NCI-H187 treated with DMSO at 0.1 percent for 48 hours (cell line): ENCODE results near the gene FKBP4.

Source experiments
- DNase-seq: peaks from one replicate; lab custom pipeline; 2025; lab: John Stamatoyannopoulos, UW

The FKBP4 gene

DNA sequence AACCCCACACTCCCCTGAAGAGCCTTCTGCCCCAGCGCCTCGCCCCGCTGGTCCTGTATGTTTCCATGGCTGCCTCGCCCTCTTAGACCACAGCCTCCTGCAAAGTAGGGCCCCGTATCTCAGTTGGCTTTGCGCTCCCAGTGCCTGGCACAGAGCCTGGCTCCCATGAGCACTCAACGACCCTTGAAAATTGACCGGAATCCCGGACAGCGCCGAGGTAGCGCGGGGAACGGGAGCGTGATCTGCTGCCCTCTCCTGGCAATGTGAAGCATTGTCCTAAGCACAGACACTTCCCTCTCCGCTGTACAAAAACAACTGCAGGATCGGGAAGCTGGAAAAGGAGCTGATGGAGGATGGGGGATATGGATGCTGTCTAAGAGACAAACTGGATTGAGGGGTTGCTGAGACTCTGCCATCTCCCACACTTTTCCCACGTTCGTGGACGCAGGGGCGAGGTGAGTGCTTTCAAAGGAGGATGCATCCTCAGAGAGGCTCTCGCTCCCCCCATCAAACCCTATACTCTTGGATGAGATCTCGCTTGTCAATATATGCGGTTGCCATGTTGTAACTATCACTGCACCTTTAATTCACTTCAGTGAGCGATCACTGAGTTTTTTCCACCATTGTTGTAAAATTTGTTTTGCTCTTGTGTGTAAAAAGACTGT, 10.7 kb upstream of the FKBP4 start:
- no peak for DNase-seq

DNA sequence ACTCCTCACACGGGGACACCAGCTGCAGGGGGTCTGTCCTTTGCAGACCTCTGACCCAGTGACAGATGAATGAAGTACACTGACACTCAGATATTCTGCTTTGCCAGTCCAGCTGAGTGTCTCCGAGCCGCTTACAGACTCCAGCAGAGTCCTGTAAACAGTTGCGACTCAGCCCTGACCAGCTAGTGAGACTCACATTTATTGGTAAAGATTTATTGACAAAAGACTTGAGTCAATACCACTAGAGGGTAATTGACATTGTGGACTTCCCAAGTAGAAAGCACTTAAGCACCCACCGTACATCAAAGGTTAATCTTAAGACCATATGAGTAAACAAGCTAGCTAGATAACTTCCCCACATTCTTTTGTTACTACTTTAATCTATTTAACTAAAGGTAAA, 9.8 kb upstream of the FKBP4 start:
- DNase-seq, result no peak

DNA sequence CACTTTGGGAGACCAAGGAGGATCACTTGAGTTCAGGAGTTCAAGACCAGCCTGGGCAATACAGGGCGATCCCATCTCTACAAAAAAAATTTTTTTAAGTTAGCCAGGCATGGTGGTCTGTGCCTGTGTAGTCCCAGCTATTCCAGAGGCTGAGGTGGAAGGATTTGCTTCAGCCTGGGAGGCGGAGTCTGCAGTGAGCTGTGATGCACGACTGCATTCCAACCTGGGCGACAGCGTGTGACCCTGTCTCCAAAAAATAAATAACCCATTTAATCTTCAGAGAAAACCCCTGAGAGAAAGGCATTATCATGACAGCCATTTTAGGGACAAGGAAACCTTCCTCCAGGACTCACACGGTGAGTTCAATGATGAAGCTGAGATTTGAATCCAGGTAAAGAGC, 3.7 kb upstream of the FKBP4 start:
- DNase-seq, result no peak

DNA sequence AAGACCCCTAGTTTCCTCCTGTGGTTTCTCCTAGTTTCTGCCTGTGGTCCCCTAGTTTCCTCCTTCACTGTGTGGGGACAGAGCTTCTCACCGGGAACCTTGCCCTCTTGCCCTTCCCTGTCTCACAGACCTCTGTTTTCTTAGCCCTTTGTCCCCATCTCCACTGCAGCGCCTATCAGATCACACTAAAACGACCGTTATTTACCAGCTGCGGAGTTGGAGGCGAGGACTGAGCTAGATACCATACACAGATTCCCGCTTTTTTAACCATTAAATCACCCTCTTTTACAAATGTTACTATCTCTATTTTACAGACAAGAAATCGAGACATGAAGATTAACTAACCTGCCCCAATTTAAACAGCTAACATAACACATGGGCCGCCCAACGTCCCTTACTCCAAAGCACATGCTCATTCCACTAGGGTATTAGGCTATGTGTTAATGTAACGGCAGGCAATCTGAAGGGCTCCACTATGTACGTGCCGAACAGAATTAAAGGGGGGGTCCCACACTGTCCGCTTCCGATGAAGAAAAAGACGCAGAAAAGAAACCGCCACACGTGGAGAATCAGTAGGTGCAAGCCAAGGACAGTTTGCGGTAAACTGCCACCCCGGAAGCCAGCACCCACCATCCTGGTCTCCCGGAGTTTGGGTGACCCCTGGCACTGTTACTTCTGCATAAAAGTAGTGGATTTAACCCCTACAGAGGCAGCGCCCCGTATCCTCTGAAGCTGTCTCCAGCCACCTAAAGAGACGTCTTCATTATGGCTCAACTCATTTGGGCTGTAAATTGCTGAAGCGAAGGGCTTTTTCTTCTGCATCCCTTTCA, 1.9 kb upstream of the FKBP4 start:
- no peak for DNase-seq

DNA sequence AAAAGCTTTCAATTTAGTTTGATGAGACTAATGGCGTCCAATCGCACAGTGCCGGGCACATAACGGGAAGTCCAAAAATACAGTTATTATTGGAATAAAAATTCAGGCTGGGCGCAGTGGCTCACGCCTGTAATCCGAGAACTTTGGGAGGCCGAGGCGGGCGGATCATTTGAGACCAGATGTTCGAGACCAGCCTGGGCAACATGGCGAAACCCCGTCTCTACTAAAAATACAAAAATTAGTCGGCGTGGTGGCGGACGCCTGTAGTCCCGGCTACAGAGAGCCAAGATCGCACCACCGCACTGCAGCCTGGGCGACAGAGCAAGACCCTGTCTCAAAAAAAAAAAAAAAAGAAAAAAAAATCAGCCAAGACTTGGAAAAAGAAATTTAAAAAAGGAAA, 1.2 kb upstream of the FKBP4 start:
- DNase-seq, result no peak

DNA sequence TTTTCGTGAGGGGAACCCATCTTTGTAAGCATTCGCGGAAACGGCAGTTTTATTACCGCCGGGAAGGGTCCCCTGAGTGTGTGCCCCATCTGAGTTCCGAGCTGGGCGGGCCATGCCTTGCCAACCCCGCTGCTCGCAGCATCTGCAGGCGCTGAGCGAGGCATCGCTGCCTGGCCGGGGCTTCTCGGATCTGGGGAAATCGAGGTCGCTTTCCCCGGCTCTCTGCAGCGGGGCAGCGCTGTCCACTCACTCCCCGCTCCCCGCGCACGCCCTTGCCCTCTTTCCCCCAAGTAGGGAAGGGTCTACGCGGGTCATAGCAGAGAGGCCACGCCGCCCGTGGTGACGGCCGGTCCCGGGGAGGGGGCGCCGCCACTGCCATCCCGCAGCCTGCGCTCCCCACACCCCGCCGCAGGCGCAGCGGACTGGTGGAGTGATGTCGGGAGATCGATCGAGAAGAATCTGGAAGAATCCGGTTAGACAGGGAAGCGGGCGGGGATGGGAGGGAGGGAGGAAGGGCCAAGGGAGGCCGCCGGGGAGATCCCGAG, 507 bp upstream of the FKBP4 start:
- no peak for DNase-seq

DNA sequence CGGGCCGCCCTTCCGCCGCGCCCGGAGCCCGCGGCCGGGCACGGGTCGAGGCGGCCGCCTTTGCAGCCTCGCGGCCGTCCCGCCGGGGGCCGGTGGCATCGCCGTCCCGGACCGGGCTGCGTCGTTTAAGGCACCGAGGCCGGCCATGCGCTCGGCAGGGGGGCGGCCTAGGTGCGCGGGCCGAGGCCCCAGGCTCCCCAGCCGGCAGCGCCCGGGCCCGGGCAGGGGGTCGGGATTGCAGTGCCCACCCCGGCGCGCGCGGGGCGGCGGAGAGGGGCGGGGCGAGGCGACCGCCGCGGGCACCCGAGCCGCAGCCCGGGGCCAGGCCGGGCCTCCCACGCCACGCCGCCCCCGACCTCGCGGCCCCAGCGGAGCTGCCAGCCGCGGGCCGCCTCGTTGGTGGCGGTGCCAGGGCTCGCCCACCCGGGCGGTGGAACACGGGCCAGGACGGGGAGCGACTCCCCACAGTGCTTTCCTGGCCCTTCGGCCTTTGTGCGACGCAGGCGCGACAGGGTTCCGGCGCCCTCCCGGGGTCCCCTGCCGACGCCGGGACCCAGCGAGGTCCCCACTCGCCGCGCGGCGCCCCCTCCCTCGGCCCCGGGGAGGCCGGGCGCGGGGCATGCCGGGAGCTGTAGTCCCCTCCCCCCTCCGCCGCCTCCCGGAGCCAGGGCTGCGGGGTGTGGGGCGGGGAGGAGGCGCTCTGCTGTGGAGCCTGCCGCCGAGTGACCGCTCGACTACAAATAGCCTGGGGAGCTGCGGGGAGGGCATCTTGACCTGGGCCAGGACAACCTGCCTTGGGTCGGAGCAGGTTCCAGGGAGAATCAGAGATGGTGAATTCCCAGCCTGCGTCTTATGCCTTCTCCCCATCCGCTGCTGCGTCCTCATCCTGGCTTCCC, 769 bp downstream of the FKBP4 start:
- DNase-seq, result no peak

DNA sequence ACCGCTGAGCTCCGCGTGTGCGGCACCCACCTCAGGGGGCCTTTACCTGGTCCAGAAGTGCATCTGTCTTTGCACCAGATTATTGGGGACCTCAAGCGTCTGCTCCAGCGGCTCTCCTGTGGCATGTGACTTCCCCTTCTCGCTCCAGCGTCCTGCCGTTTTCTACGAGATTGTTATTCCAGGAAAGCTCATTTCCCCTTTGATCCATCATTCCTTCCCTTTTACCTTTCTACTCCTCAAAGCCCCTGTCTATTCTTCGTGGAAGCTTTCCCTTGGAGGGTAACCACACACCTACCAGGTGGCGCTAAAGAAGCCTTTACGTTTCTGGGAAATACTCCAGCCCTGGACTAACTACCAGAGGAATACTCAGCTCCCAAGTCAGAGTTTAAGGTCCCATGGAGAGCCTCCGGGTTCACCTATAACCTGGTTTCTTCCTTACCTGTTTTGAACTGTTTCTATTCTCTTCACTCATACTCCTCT, 1.5 kb downstream of the FKBP4 start:
- no peak for DNase-seq

DNA sequence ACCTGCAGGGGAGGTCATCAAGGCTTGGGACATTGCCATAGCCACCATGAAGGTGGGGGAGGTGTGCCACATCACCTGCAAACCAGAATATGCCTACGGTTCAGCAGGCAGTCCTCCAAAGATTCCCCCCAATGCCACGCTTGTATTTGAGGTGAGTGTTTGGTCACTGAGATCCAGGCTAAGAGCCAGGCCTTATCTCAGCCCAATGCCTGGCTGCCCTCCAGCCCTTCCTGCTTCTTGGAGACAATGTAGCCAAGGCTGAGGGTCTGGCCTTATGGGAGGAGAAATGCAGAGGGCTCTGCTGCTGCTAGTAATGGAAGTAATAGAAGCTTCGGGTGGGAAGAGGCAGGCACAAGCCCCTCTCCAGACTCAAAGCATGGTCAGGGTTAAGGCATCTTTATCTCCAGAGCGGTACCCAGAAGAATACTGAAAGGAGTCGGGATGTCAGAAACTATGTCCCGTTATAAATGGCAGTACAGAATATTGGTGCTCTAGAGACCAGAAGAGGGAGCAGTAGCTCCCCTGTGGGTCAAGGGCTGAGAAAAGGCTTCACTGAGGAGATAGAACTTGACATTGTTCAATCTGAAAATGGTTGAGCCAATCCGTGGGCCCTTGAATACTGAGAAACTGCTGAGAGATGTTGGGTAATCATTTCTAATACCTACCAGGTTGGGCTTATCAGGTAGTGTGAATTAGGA, 3.1 kb downstream of the FKBP4 start:
- DNase-seq, result no peak

DNA sequence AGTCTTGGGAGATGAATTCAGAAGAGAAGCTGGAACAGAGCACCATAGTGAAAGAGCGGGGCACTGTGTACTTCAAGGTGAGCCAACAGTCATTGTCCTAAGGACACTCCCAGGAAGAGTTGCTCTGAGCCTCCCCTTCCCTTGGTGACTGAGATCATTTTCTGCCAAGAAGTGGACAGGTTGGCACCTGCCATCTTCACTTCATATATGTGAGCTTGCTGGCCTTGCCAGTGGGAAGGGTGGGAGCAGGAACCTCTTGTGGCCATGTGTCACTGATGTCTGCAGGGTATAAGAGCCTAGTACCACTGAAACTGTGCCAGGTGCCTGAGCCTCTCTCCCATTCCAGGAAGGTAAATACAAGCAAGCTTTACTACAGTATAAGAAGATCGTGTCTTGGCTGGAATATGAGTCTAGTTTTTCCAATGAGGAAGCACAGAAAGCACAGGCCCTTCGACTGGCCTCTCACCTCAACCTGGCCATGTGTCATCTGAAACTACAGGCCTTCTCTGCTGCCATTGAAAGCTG, 5.3 kb downstream of the FKBP4 start:
- DNase-seq, result no peak

DNA sequence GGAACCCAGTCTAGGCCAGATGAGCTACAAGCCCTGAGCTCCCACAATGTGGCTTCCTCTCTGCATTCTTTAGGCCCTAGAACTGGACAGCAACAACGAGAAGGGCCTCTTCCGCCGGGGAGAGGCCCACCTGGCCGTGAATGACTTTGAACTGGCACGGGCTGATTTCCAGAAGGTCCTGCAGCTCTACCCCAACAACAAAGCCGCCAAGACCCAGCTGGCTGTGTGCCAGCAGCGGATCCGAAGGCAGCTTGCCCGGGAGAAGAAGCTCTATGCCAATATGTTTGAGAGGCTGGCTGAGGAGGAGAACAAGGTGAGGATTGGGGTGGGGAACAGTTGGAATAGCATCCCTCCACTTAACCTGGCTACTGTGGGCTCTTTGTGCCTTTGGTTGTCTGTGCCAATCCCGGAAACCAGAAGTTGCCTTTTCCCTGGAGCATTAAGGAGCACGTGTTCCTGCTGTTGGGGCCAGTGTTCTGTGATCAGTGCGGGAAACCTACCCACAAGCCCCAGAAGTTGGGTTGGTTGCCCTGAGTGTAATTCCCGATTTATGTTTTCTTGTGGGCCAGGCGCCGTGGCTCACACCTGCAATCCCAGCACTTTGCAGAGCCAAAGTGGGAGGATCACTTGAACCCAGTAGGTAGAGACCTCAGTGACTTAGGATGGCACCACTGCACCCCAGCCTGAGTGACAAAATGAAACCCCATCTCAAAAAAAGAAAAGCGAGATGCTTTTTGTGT, 6.4 kb downstream of the FKBP4 start:
- no peak for DNase-seq

DNA sequence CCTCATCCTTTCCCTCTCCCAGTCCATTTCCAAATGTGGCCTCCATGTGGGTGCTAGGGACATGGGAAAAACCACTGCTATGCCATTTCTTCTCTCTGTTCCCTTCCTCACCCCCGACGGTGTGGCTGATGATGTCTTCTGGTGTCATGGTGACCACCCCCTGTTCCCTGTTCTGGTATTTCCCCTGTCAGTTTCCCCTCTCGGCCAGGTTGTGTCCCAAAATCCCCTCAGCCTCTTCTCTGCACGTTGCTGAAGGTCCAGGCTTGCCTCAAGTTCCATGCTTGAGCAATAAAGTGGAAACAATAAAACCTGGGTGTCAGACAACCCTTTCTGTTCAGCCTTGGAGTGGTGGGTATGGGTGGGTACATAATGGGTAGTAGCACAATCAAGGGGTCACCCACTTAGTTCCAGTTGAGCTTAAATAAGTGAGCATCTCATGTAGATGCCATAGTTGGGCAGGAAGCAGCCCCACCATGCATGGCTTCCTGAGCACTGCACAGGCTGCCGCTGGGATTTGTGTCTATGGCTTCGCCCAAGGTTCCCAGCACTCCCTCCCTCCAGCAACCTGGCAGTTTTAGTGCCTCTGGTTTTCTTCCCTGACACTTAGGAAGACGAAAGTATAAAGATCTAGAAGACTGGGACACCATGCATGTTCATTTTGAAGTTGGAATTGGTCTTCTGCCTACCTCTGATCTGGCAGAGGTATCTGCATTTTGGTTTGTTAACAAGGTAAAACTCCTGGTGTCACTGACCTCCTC, 9.0 kb downstream of the FKBP4 start:
- DNase-seq, result no peak

DNA sequence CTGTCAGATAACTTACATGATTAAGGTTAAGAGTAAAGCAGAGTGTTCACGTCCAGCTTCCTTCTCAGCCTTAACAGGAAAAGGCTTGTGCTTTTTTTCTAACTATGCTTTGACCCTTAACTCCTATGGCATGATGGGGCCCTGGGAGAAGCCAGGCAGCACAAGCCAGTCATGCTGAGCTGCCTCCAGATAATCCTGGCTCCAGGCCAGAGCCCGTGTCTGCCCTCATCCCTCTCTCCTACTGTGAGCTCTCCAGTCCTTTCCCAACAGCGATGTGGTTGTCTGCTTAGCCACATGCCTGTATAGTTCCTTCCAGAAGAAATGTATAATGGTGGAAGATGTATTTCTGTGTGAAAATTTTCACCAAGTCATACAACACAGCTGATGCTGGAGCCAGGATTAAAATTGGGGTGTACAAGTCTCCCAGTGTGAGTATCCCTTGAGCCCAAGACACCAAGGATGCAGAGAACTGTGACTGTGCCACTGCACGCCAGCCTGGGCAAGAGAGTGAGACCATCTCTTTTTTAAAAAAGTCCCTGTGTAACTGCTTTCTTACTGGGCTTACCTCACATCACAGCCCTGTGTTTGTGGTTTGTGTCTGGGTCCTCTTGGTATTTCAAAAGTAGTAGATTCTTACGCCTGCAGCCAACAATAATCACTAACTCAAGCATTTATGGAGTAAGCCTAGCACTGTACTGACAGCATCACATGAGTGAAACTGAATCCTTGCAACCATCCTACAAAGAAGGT, 9.8 kb downstream of the FKBP4 start:
- DNase-seq, result no peak

DNA sequence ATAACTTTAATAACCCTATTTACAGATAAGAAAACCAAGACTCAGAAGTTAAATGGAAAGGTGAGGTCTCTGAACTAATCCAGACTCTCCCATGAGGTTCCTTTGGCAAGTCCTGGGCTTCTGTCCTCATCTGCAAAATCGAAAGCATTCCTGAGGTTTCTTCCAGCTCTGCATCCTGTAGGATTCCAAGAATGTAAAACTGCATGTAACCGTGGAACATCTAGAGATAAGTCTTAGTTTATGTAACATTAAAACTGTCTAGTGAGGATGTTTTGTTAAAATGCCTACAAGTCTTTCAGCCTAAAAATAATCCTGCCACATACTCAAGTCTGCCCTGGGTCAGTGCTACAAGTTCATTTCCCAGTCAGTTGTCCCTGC, 10.4 kb downstream of the FKBP4 start:
- no peak for DNase-seq

DNA sequence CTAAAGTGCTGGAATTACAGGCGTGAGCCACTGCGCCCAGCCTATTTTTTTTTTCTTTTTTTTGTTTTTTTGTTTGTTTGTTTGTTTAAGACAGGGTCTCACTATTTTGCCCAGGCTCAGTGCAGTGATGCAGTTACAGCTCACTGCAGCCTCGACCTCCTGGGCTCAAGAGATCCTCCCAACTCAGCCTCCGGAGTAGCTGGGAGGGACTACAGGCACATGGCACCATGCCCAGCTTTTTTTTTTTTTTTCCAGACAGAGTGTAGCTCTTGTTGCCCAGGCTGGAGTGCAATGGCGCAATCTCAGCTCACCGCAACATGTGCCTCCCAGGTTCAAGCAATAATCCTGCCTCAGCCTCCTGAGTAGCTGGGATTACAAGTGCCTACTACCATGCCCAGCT, 11.9 kb downstream of the FKBP4 start:
- no peak for DNase-seq

DNA sequence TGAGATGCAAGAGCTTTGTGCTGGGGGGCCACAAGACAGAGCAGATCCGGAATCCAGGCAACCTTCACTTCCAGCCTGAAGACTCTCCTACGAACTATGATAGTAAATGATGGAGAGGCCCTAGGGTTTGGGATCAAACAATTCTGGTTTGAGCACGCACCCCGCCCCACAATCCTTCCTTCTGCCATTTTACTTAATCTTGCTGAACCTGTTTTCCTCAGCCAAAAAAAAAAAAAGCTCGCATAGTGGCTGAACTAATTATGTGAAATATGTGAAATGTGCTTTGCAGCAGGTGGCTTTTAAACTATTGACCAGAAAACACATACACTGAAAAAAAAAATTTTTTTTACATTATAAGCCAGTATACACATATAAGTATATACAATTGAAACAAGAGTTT, 17.0 kb downstream of the FKBP4 start:
- no peak for DNase-seq

DNA sequence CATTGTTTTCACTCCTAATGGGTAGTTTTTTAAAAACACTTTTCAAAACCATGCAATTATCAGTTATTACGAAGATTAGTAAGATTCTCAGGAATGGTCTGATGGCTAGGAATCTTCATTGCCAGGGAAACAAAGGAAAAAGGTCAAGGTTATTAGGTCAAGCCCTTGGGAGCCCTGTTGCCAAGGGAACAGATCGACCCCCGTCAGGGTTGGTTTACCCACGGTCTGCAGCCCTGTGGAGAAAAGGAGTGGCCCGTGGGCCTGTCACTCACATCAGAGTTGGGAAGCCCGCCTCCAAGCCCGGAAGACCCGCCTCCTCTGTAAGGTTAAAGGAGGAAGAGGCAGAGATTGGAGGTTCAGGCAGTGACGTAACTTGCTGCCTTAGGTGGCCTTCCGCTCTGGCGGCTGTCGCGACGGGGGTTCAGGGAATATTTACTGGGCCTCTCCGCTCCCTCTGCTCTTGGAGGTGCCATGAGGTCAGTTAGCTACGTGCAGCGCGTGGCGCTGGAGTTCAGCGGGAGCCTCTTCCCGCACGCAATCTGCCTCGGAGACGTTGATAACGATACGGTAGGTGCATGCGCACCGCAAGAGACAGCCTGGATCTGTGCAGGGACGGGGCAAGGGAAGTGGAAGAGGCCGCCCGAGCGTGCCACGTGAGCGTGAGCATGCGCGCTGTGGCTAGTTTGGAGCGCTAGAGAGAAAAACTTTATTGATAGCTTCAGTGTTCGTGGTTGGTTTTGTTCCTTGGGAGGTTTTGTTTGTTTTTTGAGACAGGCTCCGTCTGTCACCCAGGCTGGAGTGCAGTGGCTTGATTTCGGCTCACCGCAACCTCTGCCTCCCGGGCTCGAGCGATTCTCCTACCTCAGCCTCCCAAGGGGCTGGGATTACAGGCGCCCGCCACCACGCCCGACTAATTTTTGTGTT, 17.8 kb downstream of the FKBP4 start, which contains the start of gene ITFG2:
ITFG2 (plus strand) TSS at position 379 of the 924 bp plus-strand sequence; CDS start at position 472, 93 bp downstream.
- peak; percentile 97 for DNase-seq
